NOMO-1 (cell line): ENCODE measurements around the gene PTMA.

ENCODE experiments used
- DNase-seq, 2 experiments: peaks; one replicate each; lab custom pipeline; 2025; ENCODE audit not compliant: unreplicated experiment in 2 of 2; lab: John Stamatoyannopoulos, UW

The PTMA gene

DNA sequence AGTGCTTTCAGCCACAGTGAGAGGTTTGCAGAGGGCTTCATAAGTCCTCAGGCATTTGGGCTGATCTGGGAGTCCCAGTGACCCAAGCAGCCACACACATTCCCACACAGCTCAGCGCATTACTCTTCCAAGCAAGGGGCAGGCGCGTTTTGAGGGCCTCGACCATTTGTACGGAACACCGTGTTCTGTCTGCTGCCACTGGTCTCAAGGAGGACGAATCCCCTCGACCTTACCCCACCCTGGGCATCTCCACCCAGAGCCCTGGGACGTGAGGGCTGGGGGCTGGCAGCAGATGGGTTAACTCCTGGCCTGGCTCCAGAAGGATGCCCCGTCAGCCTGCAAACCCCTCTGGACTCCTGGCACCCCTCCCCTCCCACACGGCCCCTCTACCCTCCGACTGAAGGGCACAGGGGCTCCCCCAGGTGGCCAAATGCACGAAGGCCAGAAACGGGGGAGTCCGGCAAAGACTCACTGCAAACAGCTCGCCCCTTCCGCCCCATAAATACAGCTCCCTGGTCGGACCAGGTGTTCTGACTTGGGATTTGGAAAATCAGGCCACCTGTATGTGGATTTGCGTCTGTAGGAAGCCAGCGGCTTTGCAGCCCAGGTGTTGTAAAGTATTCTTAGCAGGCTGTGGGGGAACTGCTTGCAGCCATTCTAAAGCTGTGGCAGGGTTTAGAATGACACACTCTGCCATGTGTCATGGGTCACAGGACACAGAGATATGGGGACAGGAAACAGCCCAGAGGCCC, 33.6 kb upstream of the PTMA start:
- peak; percentile 66 to 75 for DNase-seq

DNA sequence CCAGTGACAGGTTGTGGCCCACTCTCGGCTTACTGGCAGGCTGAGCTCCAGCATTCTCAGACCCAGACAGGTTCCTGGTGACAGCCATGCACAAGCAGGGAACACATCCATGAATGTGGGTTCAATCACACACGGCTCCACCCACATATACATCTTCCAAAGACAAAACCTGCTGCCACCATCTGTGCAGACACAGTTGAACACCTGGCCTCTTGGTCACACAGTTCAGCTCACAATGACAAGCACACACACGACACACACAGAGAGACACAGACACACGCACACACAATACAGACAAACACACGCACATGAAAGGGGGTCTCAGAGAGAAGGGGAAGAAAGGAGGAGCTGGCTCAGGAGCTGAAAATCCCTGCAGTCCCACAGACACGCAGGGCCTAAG, 32.1 kb upstream of the PTMA start:
- no peak for DNase-seq

DNA sequence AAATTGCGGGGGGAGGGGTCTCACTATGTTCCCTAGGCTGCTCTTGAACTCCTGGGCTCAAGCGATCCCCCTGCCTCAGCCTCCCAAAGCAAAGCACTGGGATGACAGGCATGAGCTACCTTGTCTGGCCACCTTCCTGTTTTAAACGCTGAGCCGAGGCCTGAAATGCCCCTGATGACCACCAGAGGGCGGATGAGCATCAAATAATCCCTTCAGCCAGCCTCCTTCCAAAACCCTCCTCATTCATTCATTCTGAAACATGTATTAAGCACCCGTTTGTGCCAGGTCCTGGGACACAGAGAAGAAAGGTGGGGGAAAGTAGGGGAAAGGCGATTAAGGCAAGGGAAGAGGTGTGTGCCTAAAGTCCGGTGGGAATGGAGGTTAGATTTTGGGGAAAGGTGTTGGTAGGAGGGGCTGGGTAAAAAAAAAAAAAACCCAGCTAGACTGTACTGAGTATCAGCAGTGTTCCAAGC, 30.7 kb upstream of the PTMA start:
- DNase-seq = peak; percentile 78 to 83

DNA sequence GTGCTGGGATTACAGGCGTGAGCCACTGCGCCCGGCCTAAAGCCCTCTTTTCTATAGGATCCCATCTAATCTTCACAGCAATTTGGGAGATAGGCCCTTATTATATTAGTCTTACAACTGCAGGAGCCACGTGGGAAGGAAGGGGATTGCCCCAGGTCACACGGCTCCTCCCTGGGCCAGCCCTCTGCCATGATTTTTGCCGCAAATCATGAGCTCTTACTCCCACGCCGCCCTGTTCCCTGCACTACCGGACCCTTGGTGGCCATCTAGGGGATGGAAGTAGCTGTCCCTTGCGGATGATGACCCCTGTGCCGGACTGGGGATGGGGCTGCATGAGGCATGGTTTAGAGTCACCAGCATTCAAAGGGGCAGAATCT, 28.4 kb upstream of the PTMA start:
- DNase-seq = no peak

DNA sequence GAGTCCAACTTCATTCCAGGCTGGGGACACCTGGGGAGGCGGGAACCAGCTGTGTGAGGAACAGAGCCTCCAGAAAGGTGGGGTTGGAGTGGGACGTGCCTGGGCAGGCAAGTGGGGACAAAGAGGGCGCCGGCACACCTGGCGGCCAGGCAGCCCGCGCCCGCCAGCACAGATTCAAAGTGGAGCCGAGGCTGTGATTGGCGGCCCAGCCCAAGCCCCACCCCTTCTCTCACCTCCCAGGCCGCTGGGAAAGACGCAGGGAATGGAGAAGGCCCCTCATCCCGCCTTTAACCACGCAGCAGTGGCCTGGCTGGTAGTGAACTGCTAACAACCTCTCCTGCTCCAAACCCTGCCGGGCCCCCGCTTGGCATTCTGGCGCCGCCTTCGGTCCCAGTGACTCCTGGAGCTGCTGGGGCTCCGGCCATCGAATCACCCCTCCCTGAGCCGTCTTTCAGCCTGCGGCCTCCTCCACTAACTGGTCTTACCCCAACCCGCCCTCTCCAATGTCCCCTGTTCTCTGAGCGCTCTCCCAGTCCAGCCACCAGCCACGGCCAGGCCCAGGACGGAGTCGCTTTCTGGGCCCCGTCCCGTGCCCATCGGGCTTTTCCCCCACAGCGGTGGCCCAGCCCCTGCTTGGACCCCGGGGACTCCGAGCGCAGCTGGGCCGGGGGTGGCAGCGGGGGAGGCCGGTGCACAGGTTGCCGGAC, 27.9 kb upstream of the PTMA start:
- DNase-seq = no peak

DNA sequence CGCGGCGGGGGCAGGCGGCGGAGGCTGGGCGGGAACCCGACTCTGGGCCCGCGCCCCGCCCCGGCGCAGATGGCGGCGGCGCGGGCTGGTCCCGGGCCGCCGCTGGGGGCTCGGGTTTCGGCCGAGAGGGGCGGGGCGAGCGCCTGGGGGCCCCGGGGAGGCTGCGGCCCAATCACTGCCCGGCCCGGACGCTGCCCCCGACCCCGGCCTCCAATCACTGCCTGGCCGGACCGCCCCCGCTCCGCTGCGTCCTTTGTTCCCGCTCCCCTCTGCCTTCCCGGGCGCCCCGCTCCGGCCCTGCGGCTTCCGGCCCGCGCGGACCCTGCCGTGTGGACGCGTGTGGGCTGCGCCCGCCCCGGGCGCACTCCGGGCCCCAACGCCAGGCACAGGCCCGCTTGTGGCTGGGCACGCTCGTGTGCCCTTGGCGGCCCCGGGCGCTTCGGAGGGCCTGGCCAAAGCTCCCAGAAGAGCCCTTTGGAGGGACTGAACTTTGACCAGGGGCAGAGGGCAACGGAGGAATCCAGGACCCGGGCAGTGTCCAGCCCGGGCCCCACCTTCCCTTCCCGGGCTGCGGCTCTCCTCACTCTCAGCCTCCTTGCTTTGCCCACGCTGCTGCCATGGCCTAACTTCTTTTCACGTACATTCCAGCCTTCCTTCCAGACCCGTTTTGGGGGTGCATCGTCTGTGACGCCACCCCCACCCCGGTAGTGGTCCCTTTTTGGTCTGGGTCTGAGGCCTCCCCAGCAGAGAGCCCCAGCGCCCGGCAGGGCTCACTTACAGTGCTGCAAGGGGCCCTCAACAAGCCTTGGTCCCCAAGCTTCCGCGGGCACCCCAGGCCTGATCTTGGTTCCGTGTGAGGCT, 27.1 kb upstream of the PTMA start:
- DNase-seq = peak; percentile 54 to 71

DNA sequence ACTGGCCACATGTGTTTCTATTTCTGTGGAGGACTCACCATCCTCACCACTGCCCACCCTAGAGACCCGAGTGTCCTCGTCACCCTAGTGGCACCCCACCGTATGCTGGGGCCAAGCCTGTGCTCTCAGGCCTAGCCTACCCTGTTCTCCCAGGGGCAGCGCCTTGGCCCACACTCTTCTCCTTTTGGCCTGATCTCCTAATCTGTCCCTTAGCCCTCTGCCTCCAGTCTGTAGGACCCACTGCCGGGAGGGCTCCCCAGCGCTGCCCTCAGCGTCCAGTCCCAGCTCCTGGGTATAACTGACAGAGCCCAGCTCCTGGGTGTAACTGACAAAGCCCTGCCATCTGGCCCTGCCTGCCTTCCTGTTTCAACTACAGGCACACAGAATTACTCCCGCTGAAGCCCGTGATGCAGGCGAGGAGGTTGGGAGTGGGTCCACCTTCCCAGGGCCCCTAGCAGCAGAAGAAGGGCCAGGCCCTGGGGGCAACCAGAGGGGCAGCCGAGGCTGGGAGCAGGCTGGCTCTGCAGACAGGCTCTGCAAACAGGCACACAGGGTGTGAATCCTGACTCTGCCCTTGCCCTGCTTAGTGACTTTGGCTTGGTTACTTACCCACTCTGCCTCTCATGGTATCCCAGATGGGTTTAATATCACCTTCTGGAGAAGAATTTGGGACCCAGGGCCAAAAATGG, 25.6 kb upstream of the PTMA start:
- no peak for DNase-seq

- no peak for DNase-seq
Measured at GRCh38 chr2:231683292-231684235, 24.8 kb upstream of the PTMA start.

GRCh38 chr2:231684314-231685223, 23.8 kb upstream of the PTMA start:
- DNase-seq = no peak

DNA sequence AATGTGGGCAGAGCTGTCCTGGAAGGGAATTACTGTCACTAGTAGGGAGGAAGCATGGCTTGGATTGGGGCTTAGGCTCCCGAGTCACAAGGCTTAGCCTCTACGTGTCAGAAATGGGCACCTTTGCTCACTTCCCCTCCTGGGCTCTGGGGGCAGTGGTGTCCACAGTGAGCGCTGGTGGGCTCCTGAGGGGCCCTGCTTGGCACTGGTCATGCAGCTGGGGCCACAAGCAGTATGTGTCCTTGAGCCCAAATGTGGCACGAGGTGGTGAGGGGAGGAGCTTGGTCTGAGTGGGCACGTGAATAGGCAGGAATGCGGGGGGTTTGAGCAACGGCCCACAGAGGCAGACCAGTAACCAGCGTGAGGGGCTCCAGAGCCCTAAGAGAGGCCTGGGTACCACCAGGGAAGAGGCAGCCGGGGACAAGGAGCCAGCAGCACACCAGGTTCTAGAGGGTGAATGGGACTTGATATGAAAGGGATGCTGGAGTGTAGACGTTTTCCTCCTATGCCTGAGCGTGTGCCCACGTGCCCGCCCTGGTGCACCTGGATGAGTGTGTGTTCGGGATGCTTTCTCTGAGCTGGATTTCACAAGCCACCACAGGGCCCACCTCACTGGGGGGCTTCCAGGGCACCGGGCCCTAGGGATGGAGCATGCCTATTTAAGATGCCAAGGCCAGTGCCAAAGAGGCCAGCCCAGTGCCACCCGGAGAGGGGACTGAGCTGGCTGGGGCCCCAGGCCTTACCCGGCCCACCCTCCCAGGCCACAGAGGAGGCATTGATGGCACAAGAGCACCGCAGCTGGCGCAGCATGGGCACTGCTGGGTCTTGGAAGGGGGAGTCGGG, 22.8 kb upstream of the PTMA start:
- DNase-seq = no peak

DNA sequence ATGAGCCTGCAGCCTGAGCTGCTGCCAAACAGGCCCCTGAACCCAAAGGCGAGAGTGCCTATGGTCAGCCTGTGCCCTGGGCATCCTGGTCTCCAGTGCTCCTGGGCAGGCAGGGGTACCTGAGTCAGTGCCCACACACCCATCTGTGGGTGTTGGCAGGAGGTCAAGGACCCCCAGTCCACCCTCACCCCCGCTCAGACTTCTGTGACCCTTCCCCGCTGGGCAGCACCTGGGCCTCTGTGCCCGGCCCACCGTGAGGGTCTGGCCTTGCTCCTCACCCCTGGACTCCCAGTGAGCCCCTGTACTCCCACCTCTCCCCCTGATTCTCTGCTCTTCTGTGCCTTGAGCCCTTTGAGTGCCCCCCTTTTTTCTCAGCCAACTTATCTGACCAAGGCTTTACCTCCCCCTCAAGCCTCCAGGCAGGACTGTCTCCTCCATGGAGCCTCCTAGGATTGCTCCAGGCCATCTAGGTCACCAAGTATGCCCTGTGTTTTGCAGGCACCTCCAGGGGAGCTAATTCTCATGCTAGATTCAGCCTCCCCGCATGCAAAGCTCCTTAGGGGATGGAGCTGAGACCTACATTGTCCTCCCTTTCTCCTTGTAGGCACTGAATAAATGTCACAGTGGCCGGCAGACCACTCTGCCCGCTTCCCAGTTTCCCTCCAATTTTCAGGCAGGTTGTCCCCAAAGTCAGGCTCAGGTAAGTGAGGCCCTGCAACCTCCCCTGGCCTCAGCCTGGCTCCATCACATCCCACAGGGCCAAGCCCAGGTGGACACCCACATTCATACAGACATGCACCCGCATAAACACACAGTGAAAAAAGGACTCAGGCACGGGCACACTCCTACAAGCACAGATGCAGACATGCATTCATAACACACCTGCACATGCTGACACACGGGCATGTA, 21.9 kb upstream of the PTMA start:
- DNase-seq = no peak

DNA sequence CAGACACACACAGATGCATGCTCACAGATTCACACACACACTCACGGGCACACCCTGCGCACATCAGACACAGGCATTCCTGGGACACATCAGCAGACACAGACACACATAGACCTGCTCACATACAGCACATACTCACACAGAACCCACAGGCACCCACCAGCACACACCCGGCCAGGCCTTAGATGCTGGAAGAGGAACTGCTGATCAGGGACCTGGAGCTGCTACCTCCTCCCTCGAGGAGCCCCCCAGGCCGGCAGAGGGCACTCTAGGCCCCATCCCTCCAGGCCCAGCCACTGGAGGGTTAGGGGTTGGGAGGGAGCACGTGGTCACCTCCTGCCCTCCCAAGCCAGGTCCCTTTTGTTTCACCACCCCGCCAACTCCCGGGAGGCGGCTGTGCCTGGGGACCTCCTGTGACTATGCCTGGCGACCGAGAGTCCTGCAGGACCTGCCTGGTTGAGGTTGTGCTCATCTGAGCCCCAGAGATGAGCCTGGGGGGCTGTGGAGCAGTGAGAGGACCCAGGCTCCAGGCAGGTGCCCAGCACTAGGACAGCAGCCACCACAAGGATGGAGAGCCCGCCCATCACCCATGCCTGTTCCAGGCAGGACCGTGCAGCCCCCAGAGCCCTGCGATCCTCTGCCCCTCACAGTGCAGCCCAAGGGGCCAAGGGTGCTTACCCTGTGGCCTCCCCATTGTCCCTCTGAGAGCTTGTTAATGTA, 21.0 kb upstream of the PTMA start:
- peak; percentile 87 to 93 for DNase-seq

DNA sequence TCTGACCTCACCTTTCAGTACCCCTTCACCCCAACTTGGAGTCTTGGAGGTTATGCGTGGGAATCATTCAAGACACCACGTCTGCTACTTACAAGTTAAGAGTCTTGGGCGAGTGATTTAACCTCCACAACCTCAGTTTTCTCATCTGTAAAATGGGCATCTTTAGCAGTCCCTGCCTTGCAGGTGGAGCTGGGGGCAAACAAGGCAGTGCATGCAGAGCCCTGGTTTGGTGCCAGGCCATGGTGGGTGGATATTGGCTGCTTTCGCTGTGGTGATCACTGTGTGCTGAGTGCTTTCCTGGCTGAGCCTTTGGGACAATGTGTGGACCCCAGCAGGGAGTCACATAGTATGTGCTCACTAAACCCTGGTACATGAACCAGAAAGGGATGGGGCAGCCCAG, 20.4 kb upstream of the PTMA start:
- no peak for DNase-seq

DNA sequence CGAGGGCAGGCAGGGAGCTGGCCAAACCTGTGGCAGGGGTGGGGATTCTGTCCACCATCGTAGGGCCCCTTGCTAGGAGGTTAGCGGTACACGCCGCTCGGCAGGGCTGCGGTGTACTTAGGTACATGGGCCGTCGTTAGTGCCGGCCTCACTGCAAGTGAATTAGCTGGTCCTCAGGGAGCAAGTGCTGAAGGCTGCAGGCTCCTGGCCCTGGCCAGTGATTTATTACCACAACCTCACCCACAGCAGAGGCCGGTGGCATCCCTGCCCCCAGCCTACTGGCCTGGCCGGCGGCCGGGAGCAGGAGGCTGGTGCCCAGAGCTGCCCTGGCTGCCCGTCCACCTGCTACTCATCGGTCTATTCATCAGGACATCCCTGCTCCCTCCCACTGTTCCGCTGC, 19.6 kb upstream of the PTMA start:
- no peak for DNase-seq

- no peak for DNase-seq
Measured at GRCh38 chr2:231689124-231689893, 19.0 kb upstream of the PTMA start.
